Measurements from ENCODE around the gene ITGAD. TPM values are rescaled to one million over a fixed set of nuclear protein-coding genes. Genes with fewer than 3 reads are reported as not detected.

ITGAD gene
- polyA plus RNA-seq, 3 donors: 0.04 TPM; not detected in 2

- H3K4me3 Mint-ChIP-seq: no peak overlapping the region
- Histone ChIP-seq H4K20me1 (ENCODE audit: insufficient read depth, low read length) (no peaks in the 10 kb centered on the region), H3K36me3 (replicated peaks in 1 of 2; ENCODE audit: control insufficient read depth in 1 of 2, insufficient read depth in 2 of 2, low read length in 2 of 2) (no peaks in the 10 kb centered on the region), H3K27me3 (ENCODE audit: control insufficient read depth in 2 of 2, insufficient read depth in 2 of 2, low read length in 2 of 2) (no peaks in the 10 kb centered on the region), H3K4me2 (replicated peaks; ENCODE audit: extremely low read depth, low read length, poor library complexity, severe bottlenecking) (no peak overlapping the region), H3K27ac (ENCODE audit: low read depth in 1 of 2, low read length in 2 of 2) (no peak overlapping the region), H2AFZ (ENCODE audit: insufficient read depth, low read depth, low read length, poor library complexity, severe bottlenecking) (no peak overlapping the region), H3K9me3 (replicated peaks in 1 of 2; ENCODE audit: control insufficient read depth in 1 of 2, insufficient read depth in 1 of 2, low read length in 2 of 2) (peaks cover 0 to 4% of the 10 kb centered on the region in 2 donors), H3K79me2 (ENCODE audit: insufficient read depth, low read length) (no peaks in the 10 kb centered on the region), H3K4me1 (ENCODE audit: control insufficient read depth in 1 of 2, insufficient read depth in 2 of 2, low read length in 2 of 2) (peaks cover 52 to 57% of the 10 kb centered on the region in 2 donors), H3K9ac (ENCODE audit: insufficient read depth, low read length, poor library complexity, severe bottlenecking) (no peak overlapping the region), H3K4me3 (replicated peaks in 1 of 3; ENCODE audit: low read depth in 2 of 3, low read length in 3 of 3) (no peak overlapping the region)
- H3K36me3 Mint-ChIP-seq: no peaks in the 10 kb centered on the region
- peak overlapping the region in 2 of 7 donors; percentile 41 to 78 for H3K27ac Mint-ChIP-seq
- H3K4me1 Mint-ChIP-seq: peaks cover 55% of the 10 kb centered on the region
- intact Hi-C loops (cut with micrococcal nuclease): no loop called here
- no peak for DNase-seq
- H3K9me3 Mint-ChIP-seq: peaks cover 0 to 7% (median 2%) of the 10 kb centered on the region in 7 donors
- H3K27me3 Mint-ChIP-seq (ENCODE audit: low read depth in 3 of 3): peaks cover 2 to 3% (median 3%) of the 10 kb centered on the region in 3 donors
- 98% methylated on average over 7 of the region's 9 CpGs for WGBS (ENCODE audit: insufficient coverage)
- TF ChIP-seq CTCF (IDR thresholded peaks at IDR 0.05): no peak
Measured at GRCh38 chr16:31397701-31398100, 4.6 kb downstream of the ITGAD start.

DNA sequence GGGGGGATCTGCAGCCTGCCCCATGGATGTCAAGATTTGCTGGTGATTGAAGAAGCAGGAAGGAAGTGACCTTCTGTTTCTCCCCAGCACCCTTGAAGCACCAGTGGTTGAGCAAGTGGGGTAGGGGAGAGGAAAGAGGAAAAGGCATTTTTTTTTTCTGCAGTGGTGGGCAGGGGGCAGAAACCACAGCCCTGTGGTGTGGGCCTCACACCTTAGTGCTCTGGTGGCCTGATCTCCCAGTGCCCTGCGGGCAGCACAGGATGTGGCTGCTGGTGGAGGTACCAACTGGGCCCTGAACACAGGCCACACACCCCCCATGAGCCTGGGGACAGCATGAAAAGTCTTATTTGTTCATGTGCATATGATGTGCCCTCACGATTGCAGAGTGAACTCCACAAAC lies 7.1 kb downstream of the ITGAD start:
- Histone ChIP-seq H3K79me2 (ENCODE audit: insufficient read depth, low read length) (no peaks in the 10 kb centered on the region), H3K4me1 (ENCODE audit: control insufficient read depth in 1 of 2, insufficient read depth in 2 of 2, low read length in 2 of 2) (peaks cover 58 to 64% of the 10 kb centered on the region in 2 donors), H3K4me2 (replicated peaks; ENCODE audit: extremely low read depth, low read length, poor library complexity, severe bottlenecking) (peak overlapping the region; percentile 65), H3K9me3 (replicated peaks in 1 of 2; ENCODE audit: control insufficient read depth in 1 of 2, insufficient read depth in 1 of 2, low read length in 2 of 2) (peaks cover 0 to 4% of the 10 kb centered on the region in 2 donors), H3K36me3 (replicated peaks in 1 of 2; ENCODE audit: control insufficient read depth in 1 of 2, insufficient read depth in 2 of 2, low read length in 2 of 2) (no peaks in the 10 kb centered on the region), H3K27ac (ENCODE audit: low read depth in 1 of 2, low read length in 2 of 2) (peak overlapping the region; percentile 29 to 58), H3K9ac (ENCODE audit: insufficient read depth, low read length, poor library complexity, severe bottlenecking) (no peak overlapping the region), H2AFZ (ENCODE audit: insufficient read depth, low read depth, low read length, poor library complexity, severe bottlenecking) (peak overlapping the region; percentile 70), H3K4me3 (replicated peaks in 1 of 3; ENCODE audit: low read depth in 2 of 3, low read length in 3 of 3) (peak overlapping the region in 1 of 3 experiments; percentile 57), H4K20me1 (ENCODE audit: insufficient read depth, low read length) (no peaks in the 10 kb centered on the region), H3K27me3 (ENCODE audit: control insufficient read depth in 2 of 2, insufficient read depth in 2 of 2, low read length in 2 of 2) (no peaks in the 10 kb centered on the region)
- TF ChIP-seq CTCF (IDR thresholded peaks at IDR 0.05): no peak
- Mint-ChIP-seq H3K4me1 (peaks cover 59% of the 10 kb centered on the region), H3K27ac (peak overlapping the region; percentile 3 to 91 (median 80)), H3K9me3 (peaks cover 0 to 7% (median 2%) of the 10 kb centered on the region in 7 donors), H3K27me3 (ENCODE audit: low read depth in 3 of 3) (peaks cover 2 to 4% (median 2%) of the 10 kb centered on the region in 3 donors), H3K36me3 (no peaks in the 10 kb centered on the region), H3K4me3 (peak overlapping the region; percentile 55 to 84)
- intact Hi-C loops (cut with micrococcal nuclease): no loop called here
- 0% methylated on average over 2 of the region's 2 CpGs for WGBS (ENCODE audit: insufficient coverage)
- DNase-seq: peak; percentile 18 to 50 (median 38)

Data from CD14-positive monocyte (primary cell).